Prostate gland (tissue), 2 donors: ENCODE measurements around the gene C1orf87. TPM values are rescaled to one million over a fixed set of nuclear protein-coding genes. Genes with fewer than 3 reads are reported as not detected.

Experiments
- DNase-seq: peaks from one replicate; pipeline ENCODE4 v3.0.0-alpha.2; 2019; ENCODE audit warnings: low spot score
- H3K27ac ChIP-seq, 2 donors: fragments of 200-600 bp; sonication (generic); 2 replicates each; pipeline ENCODE4 v1.5.1; 2017 to 2019
- H3K27me3 ChIP-seq: fragments of 200-600 bp; sonication (generic); replicated peaks from 2 replicates; pipeline ENCODE4 v1.5.1; 2019; ENCODE audit not compliant: insufficient read depth
- H3K36me3 ChIP-seq, 2 donors: fragments of 200-600 bp; sonication (generic); 1 replicate in 1 of 2; 2 replicates in 1 of 2; pipeline versions ENCODE4 v1.5.1 to v1.8.1; 2017 to 2019
- H3K4me1 ChIP-seq: fragments of 200-600 bp; sonication (generic); replicated peaks from 2 replicates; pipeline ENCODE4 v1.5.1; 2019
- H3K4me3 ChIP-seq, 2 donors: fragments of 200-600 bp; sonication (generic); 2 replicates each; pipeline ENCODE4 v1.5.1; 2017 to 2019
- H3K9me3 ChIP-seq: fragments of 200-600 bp; sonication (generic); 2 replicates; pipeline ENCODE4 v1.5.1; 2017
- POLR2A ChIP-seq: fragments of 450-650 bp; IDR thresholded peaks from one replicate; pipeline ENCODE4 v1.6.1; 2016; ENCODE audit warnings: antibody characterized with exemption, mild to moderate bottlenecking
- POLR2AphosphoS5 ChIP-seq: sonication (generic); formaldehyde crosslinking; IDR thresholded peaks from one replicate; pipeline ENCODE4 v1.6.1; 2017; ENCODE audit warnings: antibody characterized with exemption
- WGBS: methylation state at CpG from one replicate; pipeline ENCODE4 v1.1.5; 2018; 5-methylcytosine and 5-hydroxymethylcytosine counted together
- intact Hi-C: fragments of 100-400 bp; cut with DNase I; formaldehyde crosslinking; loops from one replicate; pipeline ENCODE4 v1.14.2; 2022
- total RNA-seq, 2 donors: library from RNA; depleted of rRNA; stranded (reverse); fragments of >200 nt; gene quantifications; one replicate each; pipeline ENCODE4 v1.1.0, GENCODE V29; 2016
- TF ChIP-seq, protein P1 (sequence below), 4 experiments: fragments of 200-600 bp in 2 of 4; fragments of 450-650 bp in 2 of 4; sonication (generic) in 2 of 4; IDR thresholded peaks; 1 replicate in 3 of 4; 2 replicates in 1 of 4; pipeline ENCODE4 v1.5.1; 2016 to 2019; ENCODE audit warnings: antibody characterized with exemption in 4 of 4, mild to moderate bottlenecking in 2 of 4, moderate library complexity in 2 of 4

C1orf87 gene
- total RNA-seq, 2 donors from 2014 or later: 0.74 TPM; not detected in 1

DNA sequence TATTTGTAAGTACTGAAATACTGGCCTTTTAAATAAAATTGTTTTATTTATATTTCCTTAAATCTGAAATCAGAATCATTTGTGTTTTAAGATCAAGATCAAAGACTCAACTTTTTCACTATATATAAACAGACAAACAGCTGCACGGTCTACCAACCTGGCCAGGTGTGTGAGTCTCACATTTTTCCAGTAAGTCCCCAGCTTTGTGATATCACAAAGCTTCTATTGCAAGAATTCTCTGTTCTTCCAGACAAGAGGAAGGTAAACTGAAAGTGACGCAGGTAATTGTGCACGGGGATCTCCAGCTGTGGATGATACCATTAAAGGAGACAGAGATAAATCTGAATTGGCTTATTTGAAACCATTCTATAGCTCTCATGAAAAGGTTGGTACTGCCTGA lies 105.8 kb downstream of the C1orf87 start:
- Histone ChIP-seq H3K27me3 (no peaks in the 10 kb centered on the region), H3K9me3 (no peaks in the 10 kb centered on the region), H3K4me1 (peaks cover 13% of the 10 kb centered on the region), H3K4me3 (no peak overlapping the region), H3K36me3 (no peaks in the 10 kb centered on the region), H3K27ac (no peak overlapping the region)
- intact Hi-C loops: no loop called here
- whole genome bisulfite sequencing: 56% methylated on average over 3 of the region's 3 CpGs
- TF ChIP-seq, protein P1, sequence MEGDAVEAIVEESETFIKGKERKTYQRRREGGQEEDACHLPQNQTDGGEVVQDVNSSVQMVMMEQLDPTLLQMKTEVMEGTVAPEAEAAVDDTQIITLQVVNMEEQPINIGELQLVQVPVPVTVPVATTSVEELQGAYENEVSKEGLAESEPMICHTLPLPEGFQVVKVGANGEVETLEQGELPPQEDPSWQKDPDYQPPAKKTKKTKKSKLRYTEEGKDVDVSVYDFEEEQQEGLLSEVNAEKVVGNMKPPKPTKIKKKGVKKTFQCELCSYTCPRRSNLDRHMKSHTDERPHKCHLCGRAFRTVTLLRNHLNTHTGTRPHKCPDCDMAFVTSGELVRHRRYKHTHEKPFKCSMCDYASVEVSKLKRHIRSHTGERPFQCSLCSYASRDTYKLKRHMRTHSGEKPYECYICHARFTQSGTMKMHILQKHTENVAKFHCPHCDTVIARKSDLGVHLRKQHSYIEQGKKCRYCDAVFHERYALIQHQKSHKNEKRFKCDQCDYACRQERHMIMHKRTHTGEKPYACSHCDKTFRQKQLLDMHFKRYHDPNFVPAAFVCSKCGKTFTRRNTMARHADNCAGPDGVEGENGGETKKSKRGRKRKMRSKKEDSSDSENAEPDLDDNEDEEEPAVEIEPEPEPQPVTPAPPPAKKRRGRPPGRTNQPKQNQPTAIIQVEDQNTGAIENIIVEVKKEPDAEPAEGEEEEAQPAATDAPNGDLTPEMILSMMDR (IDR thresholded peaks at IDR 0.05): no peak
- TF ChIP-seq POLR2AphosphoS5 (no peak), POLR2A (no peak)
- DNase-seq: no peak

DNA sequence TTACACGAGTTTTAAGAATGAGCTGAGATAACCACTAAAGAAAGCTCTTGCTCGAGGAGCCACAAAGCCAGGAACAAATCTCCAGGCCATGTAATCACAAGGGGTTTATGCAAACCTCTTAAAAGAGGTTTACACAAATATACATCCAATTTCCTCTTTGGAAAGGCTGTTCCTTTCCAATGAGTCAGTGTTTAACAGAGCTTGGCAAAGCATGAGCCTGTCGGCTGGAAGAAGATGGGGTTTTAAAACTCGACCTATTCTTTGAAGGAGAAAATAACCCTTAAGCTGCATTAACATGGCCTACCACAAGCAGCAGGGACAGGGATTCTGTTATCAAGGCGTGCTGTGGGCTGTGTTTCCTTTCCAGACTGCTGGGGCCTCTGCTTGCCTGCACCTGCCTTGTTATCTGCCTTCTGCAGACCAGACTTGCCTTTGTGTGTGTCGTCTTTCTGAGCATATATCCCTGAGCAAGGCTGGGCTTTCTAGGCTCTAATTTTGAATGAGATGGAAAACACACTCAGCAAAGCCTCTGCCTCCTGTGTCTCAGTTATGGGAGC lies 106.4 kb downstream of the C1orf87 start:
- peaks cover 13% of the 10 kb centered on the region for H3K4me1 ChIP-seq
- TF ChIP-seq POLR2AphosphoS5: peak; percentile 81
- TF ChIP-seq POLR2A: no peak
- no peak overlapping the region for H3K4me3 ChIP-seq
- intact Hi-C loops: no loop called here
- WGBS: 17% methylated on average over 6 of the region's 6 CpGs
- H3K9me3 ChIP-seq: no peaks in the 10 kb centered on the region
- DNase-seq: peak; percentile 24
- no peaks in the 10 kb centered on the region for H3K36me3 ChIP-seq
- peak overlapping the region in 1 of 2 donors; percentile 23 for H3K27ac ChIP-seq
- H3K27me3 ChIP-seq: no peaks in the 10 kb centered on the region

DNA sequence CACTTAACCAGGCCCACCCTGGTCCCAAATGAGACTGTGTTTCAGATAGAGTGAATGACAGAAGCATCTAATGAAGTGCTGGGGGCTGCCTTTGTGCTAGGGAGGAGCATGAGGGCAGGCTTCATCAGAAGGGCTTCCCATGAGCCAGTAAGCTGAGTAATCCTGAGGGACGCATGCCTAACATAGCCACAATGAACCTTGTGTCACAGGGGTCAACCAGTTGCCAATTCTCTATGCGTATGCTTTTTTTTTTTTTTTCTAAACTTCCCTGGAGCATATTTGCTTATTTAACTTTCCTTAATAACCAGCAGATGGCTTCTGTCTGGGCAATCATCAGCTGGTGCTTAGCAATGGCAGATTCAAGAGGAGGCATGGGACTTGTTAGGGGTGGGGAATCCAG lies 121.5 kb downstream of the C1orf87 start:
- no peak for DNase-seq
- H3K36me3 ChIP-seq: no peaks in the 10 kb centered on the region
- H3K27me3 ChIP-seq: no peaks in the 10 kb centered on the region
- no peak overlapping the region for H3K27ac ChIP-seq
- TF ChIP-seq, protein P1 (IDR thresholded peaks at IDR 0.05): no peak
- TF ChIP-seq POLR2AphosphoS5: no peak
- no peak for TF ChIP-seq POLR2A
- no peaks in the 10 kb centered on the region for H3K4me1 ChIP-seq
- no peak overlapping the region for H3K4me3 ChIP-seq
- WGBS: 97% methylated on average over 2 of the region's 2 CpGs
- no peaks in the 10 kb centered on the region for H3K9me3 ChIP-seq
- intact Hi-C loops: no loop called here

DNA sequence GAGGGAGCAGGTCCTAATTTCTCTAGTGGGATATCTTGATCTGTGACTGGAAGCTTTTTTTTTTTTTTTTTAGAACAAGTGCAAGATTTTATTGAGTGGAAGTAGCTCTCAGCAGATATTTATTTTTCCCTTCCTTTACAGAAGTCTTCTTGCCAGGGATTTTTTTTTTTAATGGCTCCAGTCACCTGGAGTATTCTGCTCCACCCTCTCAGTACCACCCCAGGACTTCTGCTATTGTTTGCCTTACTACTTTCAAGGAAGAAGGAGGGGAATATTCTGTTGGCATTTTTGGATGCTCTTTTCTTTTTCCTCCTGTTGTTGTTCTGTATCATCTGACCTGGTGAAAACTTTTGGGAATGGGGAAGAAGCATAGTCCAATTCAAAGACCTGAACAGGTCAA lies 123.9 kb downstream of the C1orf87 start:
- Histone ChIP-seq H3K27ac (no peak overlapping the region), H3K9me3 (no peaks in the 10 kb centered on the region), H3K4me1 (no peaks in the 10 kb centered on the region), H3K4me3 (no peak overlapping the region), H3K36me3 (no peaks in the 10 kb centered on the region), H3K27me3 (no peaks in the 10 kb centered on the region)
- TF ChIP-seq POLR2AphosphoS5 (no peak), POLR2A (no peak)
- TF ChIP-seq, protein P1 (IDR thresholded peaks at IDR 0.05): no peak
- intact Hi-C loops: no loop called here
- no peak for DNase-seq

DNA sequence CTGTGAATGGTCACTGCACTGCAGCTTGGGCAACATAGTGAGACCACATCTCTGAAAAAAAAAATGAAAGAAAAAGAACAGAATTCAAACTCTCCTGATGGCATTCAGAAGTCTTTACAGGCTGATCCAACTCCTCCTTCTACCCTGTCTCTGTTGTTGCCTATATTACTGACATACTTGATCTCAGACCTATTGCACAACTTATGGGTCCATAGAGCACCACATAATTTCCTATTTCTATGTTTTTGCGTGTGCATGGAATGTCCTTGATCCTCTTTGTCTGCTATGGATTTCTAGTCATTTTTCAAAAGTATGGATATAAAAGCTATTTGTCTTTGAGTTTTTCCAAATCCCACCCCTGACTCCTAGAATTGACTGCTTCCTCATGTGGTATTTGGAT lies 124.6 kb downstream of the C1orf87 start:
- H3K27me3 ChIP-seq: no peaks in the 10 kb centered on the region
- no peaks in the 10 kb centered on the region for H3K36me3 ChIP-seq
- TF ChIP-seq, protein P1 (IDR thresholded peaks at IDR 0.05): no peak
- TF ChIP-seq POLR2A (no peak), POLR2AphosphoS5 (no peak)
- WGBS: 86% methylated on average over 1 of the region's 1 CpG
- H3K27ac ChIP-seq: no peak overlapping the region
- no peaks in the 10 kb centered on the region for H3K4me1 ChIP-seq
- intact Hi-C loops: no loop called here
- no peaks in the 10 kb centered on the region for H3K9me3 ChIP-seq
- no peak for DNase-seq
- H3K4me3 ChIP-seq: no peak overlapping the region
